Measurements from ENCODE around the gene ZNF446. TPM values are rescaled to one million over a fixed set of nuclear protein-coding genes. Genes with fewer than 3 reads are reported as not detected.

Gene ZNF446
- polyA plus RNA-seq, 3 donors, result 2.0 to 6.2 (median 2.2) TPM

GRCh38 chr19:58480481-58480830 lies 4.3 kb downstream of the ZNF446 start:
- Histone ChIP-seq H3K4me2 (replicated peaks; ENCODE audit: extremely low read depth, low read length, poor library complexity, severe bottlenecking) (no peak overlapping the region), H3K27ac (ENCODE audit: low read depth in 1 of 2, low read length in 2 of 2) (no peak overlapping the region), H3K9ac (ENCODE audit: insufficient read depth, low read length, poor library complexity, severe bottlenecking) (no peak overlapping the region), H3K4me3 (replicated peaks in 1 of 3; ENCODE audit: low read depth in 2 of 3, low read length in 3 of 3) (no peak overlapping the region), H3K4me1 (ENCODE audit: control insufficient read depth in 1 of 2, insufficient read depth in 2 of 2, low read length in 2 of 2) (peaks cover 8 to 12% of the 10 kb centered on the region in 2 donors), H4K20me1 (ENCODE audit: insufficient read depth, low read length) (no peaks in the 10 kb centered on the region), H3K79me2 (ENCODE audit: insufficient read depth, low read length) (no peaks in the 10 kb centered on the region), H3K9me3 (replicated peaks in 1 of 2; ENCODE audit: control insufficient read depth in 1 of 2, insufficient read depth in 1 of 2, low read length in 2 of 2) (no peaks in the 10 kb centered on the region), H3K27me3 (ENCODE audit: control insufficient read depth in 2 of 2, insufficient read depth in 2 of 2, low read length in 2 of 2) (no peaks in the 10 kb centered on the region), H2AFZ (ENCODE audit: insufficient read depth, low read depth, low read length, poor library complexity, severe bottlenecking) (no peak overlapping the region), H3K36me3 (replicated peaks in 1 of 2; ENCODE audit: control insufficient read depth in 1 of 2, insufficient read depth in 2 of 2, low read length in 2 of 2) (peaks cover 0 to 6% of the 10 kb centered on the region in 2 donors)
- intact Hi-C loops (cut with micrococcal nuclease), result no loop called here
- peaks cover 3 to 8% of the 10 kb centered on the region in 2 donors for H3K36me3 Mint-ChIP-seq
- no peaks in the 10 kb centered on the region for H3K9me3 Mint-ChIP-seq
- no peak overlapping the region for H3K4me3 Mint-ChIP-seq
- TF ChIP-seq CTCF (IDR thresholded peaks at IDR 0.05), result no peak
- H3K27ac Mint-ChIP-seq, result no peak overlapping the region
- whole genome bisulfite sequencing (ENCODE audit: insufficient coverage), result 95% methylated on average over 20 of the region's 20 CpGs
- DNase-seq, result no peak
- peaks cover 9% of the 10 kb centered on the region for H3K4me1 Mint-ChIP-seq
- peaks cover 0 to 6% (median 2%) of the 10 kb centered on the region in 3 donors for H3K27me3 Mint-ChIP-seq (ENCODE audit: low read depth in 3 of 3)

GRCh38 chr19:58480831-58481230 lies 4.7 kb downstream of the ZNF446 start:
- H3K4me1 ChIP-seq (ENCODE audit: control insufficient read depth in 1 of 2, insufficient read depth in 2 of 2, low read length in 2 of 2), result peaks cover 8 to 11% of the 10 kb centered on the region in 2 donors
- intact Hi-C loops (cut with micrococcal nuclease), result no loop called here
- H4K20me1 ChIP-seq (ENCODE audit: insufficient read depth, low read length), result no peaks in the 10 kb centered on the region
- H3K4me3 Mint-ChIP-seq, result no peak overlapping the region
- no peak overlapping the region for H2AFZ ChIP-seq (ENCODE audit: insufficient read depth, low read depth, low read length, poor library complexity, severe bottlenecking)
- no peak overlapping the region for H3K4me3 ChIP-seq (replicated peaks in 1 of 3; ENCODE audit: low read depth in 2 of 3, low read length in 3 of 3)
- no peak for DNase-seq
- peaks cover 0 to 6% of the 10 kb centered on the region in 2 donors for H3K36me3 ChIP-seq (replicated peaks in 1 of 2; ENCODE audit: control insufficient read depth in 1 of 2, insufficient read depth in 2 of 2, low read length in 2 of 2)
- WGBS (ENCODE audit: insufficient coverage), result no CpG with 5 or more reads among the region's 2 CpGs
- TF ChIP-seq CTCF (IDR thresholded peaks at IDR 0.05), result no peak
- H3K4me1 Mint-ChIP-seq, result peaks cover 9% of the 10 kb centered on the region
- no peaks in the 10 kb centered on the region for H3K9me3 ChIP-seq (replicated peaks in 1 of 2; ENCODE audit: control insufficient read depth in 1 of 2, insufficient read depth in 1 of 2, low read length in 2 of 2)
- H3K27ac ChIP-seq (ENCODE audit: low read depth in 1 of 2, low read length in 2 of 2), result no peak overlapping the region
- no peaks in the 10 kb centered on the region for H3K27me3 ChIP-seq (ENCODE audit: control insufficient read depth in 2 of 2, insufficient read depth in 2 of 2, low read length in 2 of 2)
- no peak overlapping the region for H3K27ac Mint-ChIP-seq
- no peak overlapping the region for H3K4me2 ChIP-seq (replicated peaks; ENCODE audit: extremely low read depth, low read length, poor library complexity, severe bottlenecking)
- peaks cover 3 to 8% of the 10 kb centered on the region in 2 donors for H3K36me3 Mint-ChIP-seq
- peaks cover 0 to 6% (median 2%) of the 10 kb centered on the region in 3 donors for H3K27me3 Mint-ChIP-seq (ENCODE audit: low read depth in 3 of 3)
- H3K9me3 Mint-ChIP-seq, result no peaks in the 10 kb centered on the region
- H3K9ac ChIP-seq (ENCODE audit: insufficient read depth, low read length, poor library complexity, severe bottlenecking), result no peak overlapping the region
- H3K79me2 ChIP-seq (ENCODE audit: insufficient read depth, low read length), result no peaks in the 10 kb centered on the region

Data from CD14-positive monocyte (primary cell).